ENCODE data around the gene PRKACG.

PRKACG gene

GRCh38 chr9:68983522-68984424 lies 30.1 kb downstream of the PRKACG start:
- DNase-seq (ENCODE audit: low spot score), result no peak
- FAIRE-seq, result no peak

- DNase-seq (ENCODE audit: low spot score) (no peak), FAIRE-seq (no peak)
Observed at GRCh38 chr9:68983008-68983411, 30.9 kb downstream of the PRKACG start.

- no peak for FAIRE-seq
Observed at GRCh38 chr9:68981789-68982188, 32.1 kb downstream of the PRKACG start.

DNA sequence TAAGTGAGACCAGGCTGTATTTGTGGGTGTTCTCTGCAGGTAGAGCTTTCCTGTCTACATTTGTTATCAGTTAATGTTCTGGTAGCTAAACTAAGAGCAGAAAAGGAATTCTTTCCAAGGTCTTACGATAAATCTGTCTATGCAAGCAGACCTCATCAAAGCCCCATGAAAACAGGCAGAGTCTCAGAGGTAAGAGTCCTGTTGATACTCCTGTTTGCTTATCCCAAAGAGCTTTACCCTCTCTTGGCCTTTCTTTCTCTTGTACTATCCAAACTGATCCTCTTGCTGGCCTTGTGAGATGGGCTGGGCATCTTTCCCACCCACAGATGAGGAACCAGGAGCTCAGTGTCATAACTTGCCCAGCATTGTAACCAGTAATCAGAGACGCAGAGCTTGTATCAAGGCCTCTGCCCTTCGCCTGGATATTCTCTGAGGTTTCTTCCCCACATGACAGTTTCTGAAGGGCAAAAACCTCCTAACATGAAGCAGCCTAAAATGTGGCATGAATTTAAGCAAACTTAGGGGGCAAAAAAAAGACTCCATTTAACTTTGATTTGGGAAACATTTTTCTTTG lies 33.5 kb downstream of the PRKACG start:
- DNase-seq (ENCODE audit: low spot score) (no peak), FAIRE-seq (no peak)

More at GRCh38 chr9:68981789-68982188, 32.1 kb downstream of the PRKACG start:
- DNase-seq (ENCODE audit: low spot score), result no peak

GRCh38 chr9:68979538-68980314 lies 34.2 kb downstream of the PRKACG start:
- FAIRE-seq (no peak), DNase-seq (ENCODE audit: low spot score) (no peak)

DNA sequence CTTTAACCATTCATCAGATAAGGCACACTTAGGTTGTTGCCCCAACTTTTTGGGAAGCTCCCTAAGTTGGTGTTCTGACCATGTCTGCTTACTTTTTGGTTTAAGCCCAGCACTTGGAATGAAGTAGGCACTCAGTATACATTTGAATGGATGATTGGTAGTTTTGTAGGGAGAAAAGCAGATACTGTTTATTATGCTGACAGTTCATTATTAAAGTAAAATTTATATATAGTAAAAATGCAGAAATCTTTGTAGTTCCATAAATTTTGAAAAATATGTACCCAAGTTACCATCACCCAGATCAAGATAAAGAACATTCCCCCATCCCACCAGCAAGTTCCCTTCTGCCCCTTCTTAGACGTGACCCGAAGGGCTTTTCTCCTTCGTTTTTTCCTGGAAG lies 35.4 kb downstream of the PRKACG start:
- no peak for FAIRE-seq
- no peak for DNase-seq (ENCODE audit: low spot score)

- DNase-seq (ENCODE audit: low spot score) (no peak), FAIRE-seq (no peak)
Observed at GRCh38 chr9:68978066-68978465, 35.8 kb downstream of the PRKACG start.

DNA sequence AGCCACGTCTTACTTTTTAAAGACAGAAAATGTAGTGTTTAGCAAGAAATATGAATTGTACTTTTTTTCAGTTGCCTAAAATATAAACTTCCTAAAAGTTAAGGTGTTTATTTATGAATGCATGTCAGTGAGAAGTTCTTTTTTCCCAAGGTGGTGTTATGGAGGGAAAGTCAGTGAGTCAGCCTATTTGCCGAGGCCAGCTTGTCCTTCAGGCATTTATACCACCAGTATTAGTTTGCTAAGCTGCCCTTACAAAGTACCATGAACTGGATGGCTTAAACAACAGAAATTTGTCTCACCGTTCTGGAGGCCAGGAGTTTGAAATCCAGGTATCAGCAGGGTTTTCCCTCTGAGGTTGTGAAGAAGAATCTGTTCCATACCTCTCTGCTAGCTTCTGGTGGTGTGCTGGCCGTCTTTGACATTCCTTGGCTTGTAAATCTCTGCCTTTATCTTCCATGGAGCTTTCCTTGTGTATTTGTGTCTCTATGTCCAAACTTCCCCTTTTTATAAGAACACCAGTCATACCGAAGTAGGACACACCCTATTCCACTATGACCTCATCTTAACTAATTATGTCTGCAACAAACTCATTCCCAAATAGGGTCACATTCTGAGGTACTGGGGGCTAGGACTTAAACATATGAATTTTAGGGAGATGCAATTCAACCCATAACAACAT lies 38.4 kb downstream of the PRKACG start:
- FAIRE-seq, result no peak

GRCh38 chr9:68974901-68975300 lies 39.0 kb downstream of the PRKACG start:
- no peak for DNase-seq (ENCODE audit: low spot score)
- no peak for FAIRE-seq

More for the DNA sequence above, 38.4 kb downstream of the PRKACG start:
- no peak for DNase-seq (ENCODE audit: low spot score)

GRCh38 chr9:68974431-68974830 lies 39.5 kb downstream of the PRKACG start:
- FAIRE-seq (no peak), DNase-seq (ENCODE audit: low spot score) (no peak)

- DNase-seq (ENCODE audit: low spot score) (no peak), FAIRE-seq (no peak)
Observed at GRCh38 chr9:68973619-68974018, 40.3 kb downstream of the PRKACG start.

DNA sequence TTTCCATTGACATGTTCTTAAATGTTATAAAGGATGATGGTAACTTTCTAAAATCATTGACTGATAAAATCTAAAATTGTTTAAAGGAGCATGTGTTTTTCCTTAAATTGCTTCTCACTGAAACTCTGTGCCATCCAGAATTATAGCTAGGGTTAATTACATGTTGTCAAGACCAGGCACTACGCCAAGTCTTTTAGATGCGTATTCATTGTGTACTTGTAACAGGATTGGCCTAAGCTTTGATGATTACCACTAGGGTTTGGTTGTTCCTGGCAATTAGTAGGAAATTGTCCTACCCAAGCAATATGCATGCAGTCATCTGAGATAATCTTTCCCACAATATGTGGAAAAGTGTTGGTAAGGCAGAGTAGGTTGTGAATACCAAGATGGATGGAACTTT lies 43.8 kb downstream of the PRKACG start:
- DNase-seq (ENCODE audit: low spot score), result no peak
- FAIRE-seq, result no peak

- FAIRE-seq, result no peak
- no peak for DNase-seq (ENCODE audit: low spot score)
Observed at GRCh38 chr9:68969538-68969937, 44.4 kb downstream of the PRKACG start.

- FAIRE-seq (no peak), DNase-seq (ENCODE audit: low spot score) (no peak)
Observed at GRCh38 chr9:68967800-68968199, 46.1 kb downstream of the PRKACG start.

GRCh38 chr9:68966496-68966944 lies 47.4 kb downstream of the PRKACG start:
- FAIRE-seq (no peak), DNase-seq (ENCODE audit: low spot score) (no peak)

- DNase-seq (ENCODE audit: low spot score), result no peak
- FAIRE-seq, result no peak
Observed at GRCh38 chr9:68964765-68965164, 49.1 kb downstream of the PRKACG start.

- DNase-seq (ENCODE audit: low spot score), result no peak
- FAIRE-seq, result no peak
Observed at GRCh38 chr9:68964102-68964541, 49.8 kb downstream of the PRKACG start.

GRCh38 chr9:68963416-68963815 lies 50.5 kb downstream of the PRKACG start:
- DNase-seq (ENCODE audit: low spot score), result no peak
- no peak for FAIRE-seq
